Hepatocyte (in vitro differentiated cells): ENCODE measurements around the gene AGFG2. TPM values are rescaled to one million over a fixed set of nuclear protein-coding genes. Genes with fewer than 3 reads are reported as not detected.

Source experiments
- DNase-seq: peaks from one replicate; pipeline ENCODE4 v3.0.0-alpha.2; 2016; ENCODE audit warnings: low spot score
- H2AFZ ChIP-seq: fragments of 200-600 bp; sonication (generic); 2 replicates; pipeline ENCODE4 v1.6.0; 2016; ENCODE audit warnings: antibody characterized with exemption, mild to moderate bottlenecking
- H3K27ac ChIP-seq: fragments of 200-600 bp; sonication (generic); 2 replicates; pipeline ENCODE4 v1.5.1; 2016; ENCODE audit warnings: mild to moderate bottlenecking
- H3K27me3 ChIP-seq: fragments of 200-600 bp; sonication (generic); 2 replicates; pipeline ENCODE4 v1.6.1; 2016
- H3K36me3 ChIP-seq: fragments of 200-600 bp; sonication (generic); replicated peaks from 2 replicates; pipeline ENCODE4 v1.5.1; 2016; ENCODE audit warnings: low read depth; ENCODE audit not compliant: insufficient read depth
- H3K4me1 ChIP-seq: fragments of 200-600 bp; sonication (generic); 2 replicates; pipeline ENCODE4 v1.5.1; 2016; ENCODE audit warnings: mild to moderate bottlenecking, moderate library complexity; ENCODE audit not compliant: insufficient read depth
- H3K4me2 ChIP-seq: fragments of 200-600 bp; sonication (generic); 2 replicates; pipeline ENCODE4 v1.6.0; 2016
- H3K4me3 ChIP-seq: fragments of 200-600 bp; sonication (generic); 2 replicates; pipeline ENCODE4 v1.5.1; 2016; ENCODE audit warnings: mild to moderate bottlenecking
- H3K79me2 ChIP-seq: fragments of 200-600 bp; sonication (generic); 2 replicates; pipeline ENCODE4 v1.6.0; 2017; ENCODE audit warnings: mild to moderate bottlenecking
- H3K9me2 ChIP-seq: fragments of 200-600 bp; sonication (generic); replicated peaks from 2 replicates; pipeline ENCODE4 v1.6.0; 2017; ENCODE audit warnings: mild to moderate bottlenecking; ENCODE audit not compliant: insufficient read depth
- H3K9me3 ChIP-seq: fragments of 200-600 bp; sonication (generic); 2 replicates; pipeline ENCODE4 v1.5.1; 2016; ENCODE audit warnings: low read depth, mild to moderate bottlenecking
- H4K20me1 ChIP-seq: fragments of 200-600 bp; sonication (generic); 2 replicates; pipeline ENCODE4 v1.6.0; 2016; ENCODE audit warnings: mild to moderate bottlenecking; ENCODE audit not compliant: insufficient read depth, poor library complexity, severe bottlenecking
- CTCF ChIP-seq: fragments of 200-600 bp; sonication (generic); IDR thresholded peaks from 2 replicates; pipeline ENCODE4 v1.5.1; 2016; ENCODE audit warnings: antibody characterized with exemption, mild to moderate bottlenecking; ENCODE audit not compliant: poor library complexity
- EZH2 ChIP-seq: fragments of 200-600 bp; sonication (generic); IDR thresholded peaks from 2 replicates; pipeline ENCODE4 v1.6.1; 2016; ENCODE audit warnings: antibody characterized with exemption, mild to moderate bottlenecking, borderline replicate concordance
- EZH2phosphoT487 ChIP-seq: fragments of 200-600 bp; sonication (generic); IDR thresholded peaks from one replicate; pipeline ENCODE4 v1.6.1; 2018; ENCODE audit warnings: antibody characterized with exemption, mild to moderate bottlenecking, low read depth, moderate library complexity; ENCODE audit not compliant: unreplicated experiment, severe bottlenecking
- WGBS: methylation state at CpG from one replicate; pipeline ENCODE4 v1.1.6; 2016; ENCODE audit warnings: low lambda C conversion rate; ENCODE audit errors: missing lambda C conversion rate; 5-methylcytosine and 5-hydroxymethylcytosine counted together
- polyA plus RNA-seq: library from polyadenylated mRNA; unstranded; fragments of >200 nt; fragmentation: Nextera tagmentation; extraction: Ambion mirVana; gene quantifications from 2 replicates; pipeline ENCODE4 v1.2.1, GENCODE V29; 2016
- total RNA-seq: library from RNA; depleted of rRNA; stranded (reverse); fragments of >200 nt; gene quantifications from 2 replicates; pipeline ENCODE4 v1.2.3, GENCODE V29; 2014

The AGFG2 gene
- total and polyA plus RNA-seq, 2 experiments from 2014 or later: 32.8 to 53.7 TPM

- H3K4me3 ChIP-seq: no peak overlapping the region
- WGBS: 96% methylated on average over 5 of the region's 5 CpGs
- no peaks in the 10 kb centered on the region for H3K27me3 ChIP-seq
- no peak overlapping the region for H3K27ac ChIP-seq
- no peak overlapping the region for H3K4me2 ChIP-seq
- peaks cover 5% of the 10 kb centered on the region for H3K4me1 ChIP-seq
- no peaks in the 10 kb centered on the region for H3K36me3 ChIP-seq
- no peaks in the 10 kb centered on the region for H4K20me1 ChIP-seq
- H3K79me2 ChIP-seq: no peaks in the 10 kb centered on the region
- H3K9me2 ChIP-seq: no peaks in the 10 kb centered on the region
- no peaks in the 10 kb centered on the region for H3K9me3 ChIP-seq
- no peak for DNase-seq
- H2AFZ ChIP-seq: no peak overlapping the region
- TF ChIP-seq CTCF: no peak
- TF ChIP-seq EZH2phosphoT487: no peak
- no peak for TF ChIP-seq EZH2
These were observed 47.8 kb upstream of the AGFG2 start for GRCh38 chr7:100491192-100491578.

GRCh38 chr7:100492738-100493475 lies 46.1 kb upstream of the AGFG2 start:
- no peak overlapping the region for H3K4me3 ChIP-seq

GRCh38 chr7:100493476-100494264 lies 45.3 kb upstream of the AGFG2 start:
- Histone ChIP-seq H3K4me3 (no peak overlapping the region), H3K4me1 (peaks cover 5% of the 10 kb centered on the region), H3K9me2 (no peaks in the 10 kb centered on the region), H3K27me3 (no peaks in the 10 kb centered on the region), H3K4me2 (peak overlapping the region; percentile 72), H3K9me3 (no peaks in the 10 kb centered on the region), H3K36me3 (no peaks in the 10 kb centered on the region), H2AFZ (no peak overlapping the region), H3K79me2 (no peaks in the 10 kb centered on the region), H3K27ac (no peak overlapping the region), H4K20me1 (no peaks in the 10 kb centered on the region)
- peak; percentile 10 for TF ChIP-seq CTCF
- TF ChIP-seq EZH2phosphoT487: no peak
- DNase-seq: peak; percentile 64
- WGBS: 26% methylated on average over 40 of the region's 56 CpGs

More at GRCh38 chr7:100492738-100493475, 46.1 kb upstream of the AGFG2 start:
- no peaks in the 10 kb centered on the region for H3K27me3 ChIP-seq
- TF ChIP-seq CTCF (no peak), EZH2 (no peak), EZH2phosphoT487 (no peak)
- no peaks in the 10 kb centered on the region for H3K9me2 ChIP-seq
- no peaks in the 10 kb centered on the region for H3K79me2 ChIP-seq
- H2AFZ ChIP-seq: no peak overlapping the region
- H3K27ac ChIP-seq: no peak overlapping the region
- peaks cover 5% of the 10 kb centered on the region for H3K4me1 ChIP-seq
- no peaks in the 10 kb centered on the region for H4K20me1 ChIP-seq
- no peaks in the 10 kb centered on the region for H3K9me3 ChIP-seq
- DNase-seq: no peak
- WGBS: 98% methylated on average over 5 of the region's 5 CpGs
- no peaks in the 10 kb centered on the region for H3K36me3 ChIP-seq
- H3K4me2 ChIP-seq: peak overlapping the region; percentile 72
